HG03095 (cell line): ENCODE data around the gene DCTN1.

Source experiments
- ATAC-seq: cut with Tn5 transposase; IDR thresholded peaks from one replicate; pipeline ENCODE4 v1.9.1; 2021; ENCODE audit warnings: moderate library complexity; ENCODE audit not compliant: unreplicated experiment

DCTN1 gene

GRCh38 chr2:74327627-74328026 lies 52.5 kb downstream of the DCTN1 start:
- no peak for ATAC-seq

DNA sequence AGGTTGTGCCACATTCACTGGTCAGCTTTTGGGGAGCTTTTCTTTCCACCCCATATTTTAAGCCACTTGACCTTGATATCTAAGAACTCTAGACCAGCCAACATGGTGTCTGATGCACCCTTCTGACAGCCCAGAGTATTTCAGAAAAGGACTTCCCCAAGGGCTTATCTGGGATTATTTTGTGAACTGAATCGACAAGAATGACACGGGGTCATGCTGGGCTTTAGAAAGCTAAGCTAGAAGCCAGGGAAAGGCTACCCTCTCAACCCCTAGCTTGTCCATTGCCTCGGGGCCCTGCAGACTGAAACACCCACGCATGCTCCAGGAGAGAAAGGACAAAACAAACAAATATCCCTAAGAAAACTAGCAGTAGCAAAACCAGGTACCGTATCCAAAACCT lies 52.9 kb downstream of the DCTN1 start:
- ATAC-seq = no peak

DNA sequence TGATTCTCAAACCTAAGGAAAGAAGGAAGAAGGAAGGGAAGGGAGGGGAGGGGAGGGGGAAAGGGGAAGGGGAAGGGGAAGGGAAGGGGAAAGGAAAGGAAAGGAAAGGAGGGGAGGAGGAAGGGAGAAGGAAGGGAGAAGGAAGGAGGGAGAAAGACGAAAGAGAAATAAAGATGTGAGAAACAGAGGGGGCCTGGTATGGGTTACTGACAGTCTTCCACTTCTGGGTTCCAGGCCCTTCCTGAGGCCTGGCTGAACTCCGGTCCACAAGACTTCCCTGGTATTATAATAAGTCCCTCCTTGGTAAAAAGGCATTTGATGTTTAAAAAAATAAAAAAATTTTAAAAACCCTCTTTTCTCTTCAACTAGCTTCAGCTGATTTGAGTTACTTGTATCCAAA lies 54.3 kb downstream of the DCTN1 start:
- ATAC-seq = no peak

- no peak for ATAC-seq
These were observed 58.4 kb downstream of the DCTN1 start for GRCh38 chr2:74321737-74322136.

DNA sequence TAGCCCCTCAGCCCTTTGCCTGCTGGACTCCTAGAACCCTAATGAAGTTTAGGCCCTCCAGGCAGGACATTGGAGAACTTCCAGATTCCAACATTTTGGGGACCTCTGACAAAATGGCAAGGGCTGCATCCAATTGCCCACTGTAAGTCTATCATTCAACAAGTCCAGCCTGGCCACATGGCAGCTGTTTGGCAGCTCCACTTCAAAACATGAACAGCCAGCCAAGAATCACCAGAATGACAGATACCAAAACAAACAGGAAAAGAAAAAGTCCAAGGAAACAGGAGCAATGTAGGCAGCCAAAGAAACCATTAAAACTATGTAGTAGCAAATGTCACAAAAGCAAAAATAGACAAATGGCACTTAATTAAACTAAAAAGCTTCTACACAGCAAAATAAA lies 62.4 kb downstream of the DCTN1 start:
- ATAC-seq = no peak

DNA sequence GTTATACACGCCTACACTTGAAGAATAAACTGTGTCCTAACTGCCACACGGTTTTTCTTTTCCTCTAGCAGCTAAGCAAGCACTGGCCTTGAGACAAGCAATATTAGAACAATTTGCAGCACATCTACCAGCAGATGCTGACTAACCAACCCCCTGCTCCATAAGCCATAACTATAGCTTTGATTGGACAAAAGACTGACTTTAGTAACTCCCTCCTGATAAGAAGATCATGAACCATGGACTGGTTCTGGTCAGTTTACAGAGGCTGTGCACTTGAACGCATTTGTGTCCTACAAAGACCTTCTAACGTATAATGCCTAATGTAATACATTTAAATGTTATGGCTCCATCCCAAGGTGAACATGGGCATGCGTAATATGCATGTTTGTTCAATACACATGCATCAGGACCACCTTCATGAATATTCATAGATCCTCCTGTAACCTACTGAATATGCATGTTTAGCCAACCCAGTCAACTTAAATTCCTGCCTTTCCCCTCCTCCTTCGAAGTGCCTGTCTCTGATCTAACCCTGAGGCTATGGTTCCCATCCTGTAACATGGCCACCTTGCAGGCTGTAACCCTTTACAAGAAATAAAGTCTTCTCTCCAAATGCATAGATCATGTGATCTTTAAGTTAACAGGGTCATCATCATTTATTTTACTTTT lies 63.4 kb downstream of the DCTN1 start:
- ATAC-seq = no peak

- no peak for ATAC-seq
These were observed 66.0 kb downstream of the DCTN1 start for GRCh38 chr2:74314107-74314506.

- no peak for ATAC-seq
These were observed 66.6 kb downstream of the DCTN1 start for GRCh38 chr2:74313497-74313896.

DNA sequence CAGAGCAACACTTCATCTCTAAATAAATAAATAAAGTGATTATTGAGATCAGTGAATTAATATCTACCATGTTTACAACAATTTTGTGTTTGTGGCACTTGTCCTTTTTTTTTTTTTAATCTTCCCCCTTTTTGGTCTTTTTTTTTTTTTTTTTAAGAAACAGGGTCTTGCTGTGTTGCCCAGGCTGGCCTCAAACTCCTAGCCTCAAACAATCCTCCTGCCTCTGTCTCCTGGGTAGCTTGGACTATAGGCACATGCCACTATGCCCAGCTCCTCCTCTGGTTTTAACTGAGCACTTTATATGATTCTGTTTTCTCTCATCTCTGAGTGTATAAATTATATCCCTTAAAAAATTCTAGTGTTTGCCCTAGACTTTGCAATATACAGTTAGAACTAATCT lies 67.2 kb downstream of the DCTN1 start:
- no peak for ATAC-seq
